ENCODE data around the gene SEC11A.

The SEC11A gene

GRCh38 chr15:84715441-84716035 lies 401 bp downstream of the SEC11A start:
- H3K4me1 ChIP-seq (ENCODE audit: control insufficient read depth in 5 of 5, insufficient read depth in 5 of 5, low read length in 5 of 5): peaks cover 5 to 35% (median 28%) of the 10 kb centered on the region in 5 donors
- H3K9me3 ChIP-seq (ENCODE audit: control insufficient read depth in 5 of 5, low read length in 5 of 5): no peaks in the 10 kb centered on the region
- peak overlapping the region; percentile 72 to 98 (median 83) for H3K9ac ChIP-seq (ENCODE audit: low read length in 5 of 5)
- peak overlapping the region; percentile 94 for H3K27ac ChIP-seq (ENCODE audit: low read depth, low read length)
- H3K27me3 ChIP-seq (ENCODE audit: control insufficient read depth in 5 of 5, insufficient read depth in 4 of 5, low read length in 5 of 5): no peaks in the 10 kb centered on the region
- H3K4me3 ChIP-seq (ENCODE audit: low read depth in 1 of 5, low read length in 5 of 5): peak overlapping the region; percentile 87 to 96 (median 90)
- peaks cover 0 to 7% (median 5%) of the 10 kb centered on the region in 5 donors for H3K36me3 ChIP-seq (ENCODE audit: control insufficient read depth in 5 of 5, insufficient read depth in 5 of 5, low read length in 5 of 5)

- peak overlapping the region; percentile 72 to 98 (median 83) for H3K9ac ChIP-seq (ENCODE audit: low read length in 5 of 5)
- H3K36me3 ChIP-seq (ENCODE audit: control insufficient read depth in 5 of 5, insufficient read depth in 5 of 5, low read length in 5 of 5): peaks cover 0 to 12% (median 5%) of the 10 kb centered on the region in 5 donors
- peak overlapping the region; percentile 94 for H3K27ac ChIP-seq (ENCODE audit: low read depth, low read length)
- peaks cover 5 to 35% (median 28%) of the 10 kb centered on the region in 5 donors for H3K4me1 ChIP-seq (ENCODE audit: control insufficient read depth in 5 of 5, insufficient read depth in 5 of 5, low read length in 5 of 5)
- H3K27me3 ChIP-seq (ENCODE audit: control insufficient read depth in 5 of 5, insufficient read depth in 4 of 5, low read length in 5 of 5): no peaks in the 10 kb centered on the region
- no peaks in the 10 kb centered on the region for H3K9me3 ChIP-seq (ENCODE audit: control insufficient read depth in 5 of 5, low read length in 5 of 5)
- H3K4me3 ChIP-seq (ENCODE audit: low read depth in 1 of 5, low read length in 5 of 5): peak overlapping the region; percentile 87 to 96 (median 90)
Measured at GRCh38 chr15:84714821-84715220, 1.1 kb downstream of the SEC11A start.

- Histone ChIP-seq H3K36me3 (ENCODE audit: control insufficient read depth in 5 of 5, insufficient read depth in 5 of 5, low read length in 5 of 5) (peaks cover 0 to 13% (median 5%) of the 10 kb centered on the region in 5 donors), H3K4me1 (ENCODE audit: control insufficient read depth in 5 of 5, insufficient read depth in 5 of 5, low read length in 5 of 5) (peaks cover 5 to 35% (median 28%) of the 10 kb centered on the region in 5 donors), H3K27ac (ENCODE audit: low read depth, low read length) (peak overlapping the region; percentile 94), H3K9ac (ENCODE audit: low read length in 5 of 5) (peak overlapping the region; percentile 72 to 98 (median 83)), H3K9me3 (ENCODE audit: control insufficient read depth in 5 of 5, low read length in 5 of 5) (no peaks in the 10 kb centered on the region), H3K27me3 (ENCODE audit: control insufficient read depth in 5 of 5, insufficient read depth in 4 of 5, low read length in 5 of 5) (no peaks in the 10 kb centered on the region), H3K4me3 (ENCODE audit: low read depth in 1 of 5, low read length in 5 of 5) (peak overlapping the region in 4 of 5 donors; percentile 26 to 87 (median 58))
Measured at GRCh38 chr15:84714372-84714771, 1.6 kb downstream of the SEC11A start.

GRCh38 chr15:84703808-84704207 lies 12.1 kb downstream of the SEC11A start:
- Histone ChIP-seq H3K27ac (ENCODE audit: low read depth, low read length) (no peak overlapping the region), H3K4me1 (ENCODE audit: control insufficient read depth in 5 of 5, insufficient read depth in 5 of 5, low read length in 5 of 5) (peaks cover 4 to 25% (median 21%) of the 10 kb centered on the region in 5 donors), H3K36me3 (ENCODE audit: control insufficient read depth in 5 of 5, insufficient read depth in 5 of 5, low read length in 5 of 5) (peaks cover 0 to 2% (median 0%) of the 10 kb centered on the region in 5 donors), H3K4me3 (ENCODE audit: low read depth in 1 of 5, low read length in 5 of 5) (no peak overlapping the region), H3K27me3 (ENCODE audit: control insufficient read depth in 5 of 5, insufficient read depth in 4 of 5, low read length in 5 of 5) (no peaks in the 10 kb centered on the region), H3K9me3 (ENCODE audit: control insufficient read depth in 5 of 5, low read length in 5 of 5) (no peaks in the 10 kb centered on the region), H3K9ac (ENCODE audit: low read length in 5 of 5) (no peak overlapping the region)

- Histone ChIP-seq H3K36me3 (ENCODE audit: control insufficient read depth in 5 of 5, insufficient read depth in 5 of 5, low read length in 5 of 5) (peaks cover 0 to 2% (median 0%) of the 10 kb centered on the region in 5 donors), H3K9ac (ENCODE audit: low read length in 5 of 5) (peak overlapping the region in 2 of 5 donors; percentile 21 to 58), H3K4me1 (ENCODE audit: control insufficient read depth in 5 of 5, insufficient read depth in 5 of 5, low read length in 5 of 5) (peaks cover 4 to 25% (median 21%) of the 10 kb centered on the region in 5 donors), H3K9me3 (ENCODE audit: control insufficient read depth in 5 of 5, low read length in 5 of 5) (no peaks in the 10 kb centered on the region), H3K4me3 (ENCODE audit: low read depth in 1 of 5, low read length in 5 of 5) (no peak overlapping the region), H3K27me3 (ENCODE audit: control insufficient read depth in 5 of 5, insufficient read depth in 4 of 5, low read length in 5 of 5) (no peaks in the 10 kb centered on the region), H3K27ac (ENCODE audit: low read depth, low read length) (peak overlapping the region; percentile 46)
Measured at GRCh38 chr15:84702961-84703482, 12.9 kb downstream of the SEC11A start.

GRCh38 chr15:84699538-84700191 lies 16.3 kb downstream of the SEC11A start:
- Histone ChIP-seq H3K27ac (ENCODE audit: low read depth, low read length) (no peak overlapping the region), H3K4me1 (ENCODE audit: control insufficient read depth in 5 of 5, insufficient read depth in 5 of 5, low read length in 5 of 5) (peaks cover 4 to 20% (median 17%) of the 10 kb centered on the region in 5 donors), H3K9ac (ENCODE audit: low read length in 5 of 5) (peak overlapping the region in 1 of 5 donors; percentile 30), H3K4me3 (ENCODE audit: low read depth in 1 of 5, low read length in 5 of 5) (no peak overlapping the region), H3K9me3 (ENCODE audit: control insufficient read depth in 5 of 5, low read length in 5 of 5) (no peaks in the 10 kb centered on the region), H3K27me3 (ENCODE audit: control insufficient read depth in 5 of 5, insufficient read depth in 4 of 5, low read length in 5 of 5) (no peaks in the 10 kb centered on the region), H3K36me3 (ENCODE audit: control insufficient read depth in 5 of 5, insufficient read depth in 5 of 5, low read length in 5 of 5) (no peaks in the 10 kb centered on the region)

GRCh38 chr15:84697236-84697990 lies 18.5 kb downstream of the SEC11A start:
- H3K36me3 ChIP-seq (ENCODE audit: control insufficient read depth in 5 of 5, insufficient read depth in 5 of 5, low read length in 5 of 5): no peaks in the 10 kb centered on the region
- peaks cover 0 to 6% (median 6%) of the 10 kb centered on the region in 5 donors for H3K4me1 ChIP-seq (ENCODE audit: control insufficient read depth in 5 of 5, insufficient read depth in 5 of 5, low read length in 5 of 5)
- H3K27me3 ChIP-seq (ENCODE audit: control insufficient read depth in 5 of 5, insufficient read depth in 4 of 5, low read length in 5 of 5): no peaks in the 10 kb centered on the region
- H3K9me3 ChIP-seq (ENCODE audit: control insufficient read depth in 5 of 5, low read length in 5 of 5): no peaks in the 10 kb centered on the region
- H3K27ac ChIP-seq (ENCODE audit: low read depth, low read length): no peak overlapping the region
- no peak overlapping the region for H3K9ac ChIP-seq (ENCODE audit: low read length in 5 of 5)
- no peak overlapping the region for H3K4me3 ChIP-seq (ENCODE audit: low read depth in 1 of 5, low read length in 5 of 5)

- Histone ChIP-seq H3K27me3 (ENCODE audit: control insufficient read depth in 5 of 5, insufficient read depth in 4 of 5, low read length in 5 of 5) (no peaks in the 10 kb centered on the region), H3K4me1 (ENCODE audit: control insufficient read depth in 5 of 5, insufficient read depth in 5 of 5, low read length in 5 of 5) (peaks cover 0 to 6% (median 4%) of the 10 kb centered on the region in 5 donors), H3K9ac (ENCODE audit: low read length in 5 of 5) (no peak overlapping the region), H3K4me3 (ENCODE audit: low read depth in 1 of 5, low read length in 5 of 5) (no peak overlapping the region), H3K27ac (ENCODE audit: low read depth, low read length) (no peak overlapping the region), H3K9me3 (ENCODE audit: control insufficient read depth in 5 of 5, low read length in 5 of 5) (no peaks in the 10 kb centered on the region), H3K36me3 (ENCODE audit: control insufficient read depth in 5 of 5, insufficient read depth in 5 of 5, low read length in 5 of 5) (no peaks in the 10 kb centered on the region)
Measured at GRCh38 chr15:84696757-84697156, 19.2 kb downstream of the SEC11A start.

GRCh38 chr15:84690342-84690741 lies 25.6 kb downstream of the SEC11A start:
- H3K27me3 ChIP-seq (ENCODE audit: control insufficient read depth in 5 of 5, insufficient read depth in 4 of 5, low read length in 5 of 5): no peaks in the 10 kb centered on the region
- no peak overlapping the region for H3K9ac ChIP-seq (ENCODE audit: low read length in 5 of 5)
- H3K9me3 ChIP-seq (ENCODE audit: control insufficient read depth in 5 of 5, low read length in 5 of 5): no peaks in the 10 kb centered on the region
- H3K27ac ChIP-seq (ENCODE audit: low read depth, low read length): no peak overlapping the region
- H3K4me1 ChIP-seq (ENCODE audit: control insufficient read depth in 5 of 5, insufficient read depth in 5 of 5, low read length in 5 of 5): peaks cover 0 to 6% (median 0%) of the 10 kb centered on the region in 5 donors
- peaks cover 3 to 18% (median 11%) of the 10 kb centered on the region in 5 donors for H3K36me3 ChIP-seq (ENCODE audit: control insufficient read depth in 5 of 5, insufficient read depth in 5 of 5, low read length in 5 of 5)
- H3K4me3 ChIP-seq (ENCODE audit: low read depth in 1 of 5, low read length in 5 of 5): no peak overlapping the region

Data from subcutaneous abdominal adipose tissue (tissue), 5 donors.